Measurements from ENCODE around the gene CAPN6.

CAPN6 gene, protein sequence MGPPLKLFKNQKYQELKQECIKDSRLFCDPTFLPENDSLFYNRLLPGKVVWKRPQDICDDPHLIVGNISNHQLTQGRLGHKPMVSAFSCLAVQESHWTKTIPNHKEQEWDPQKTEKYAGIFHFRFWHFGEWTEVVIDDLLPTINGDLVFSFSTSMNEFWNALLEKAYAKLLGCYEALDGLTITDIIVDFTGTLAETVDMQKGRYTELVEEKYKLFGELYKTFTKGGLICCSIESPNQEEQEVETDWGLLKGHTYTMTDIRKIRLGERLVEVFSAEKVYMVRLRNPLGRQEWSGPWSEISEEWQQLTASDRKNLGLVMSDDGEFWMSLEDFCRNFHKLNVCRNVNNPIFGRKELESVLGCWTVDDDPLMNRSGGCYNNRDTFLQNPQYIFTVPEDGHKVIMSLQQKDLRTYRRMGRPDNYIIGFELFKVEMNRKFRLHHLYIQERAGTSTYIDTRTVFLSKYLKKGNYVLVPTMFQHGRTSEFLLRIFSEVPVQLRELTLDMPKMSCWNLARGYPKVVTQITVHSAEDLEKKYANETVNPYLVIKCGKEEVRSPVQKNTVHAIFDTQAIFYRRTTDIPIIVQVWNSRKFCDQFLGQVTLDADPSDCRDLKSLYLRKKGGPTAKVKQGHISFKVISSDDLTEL

DNA sequence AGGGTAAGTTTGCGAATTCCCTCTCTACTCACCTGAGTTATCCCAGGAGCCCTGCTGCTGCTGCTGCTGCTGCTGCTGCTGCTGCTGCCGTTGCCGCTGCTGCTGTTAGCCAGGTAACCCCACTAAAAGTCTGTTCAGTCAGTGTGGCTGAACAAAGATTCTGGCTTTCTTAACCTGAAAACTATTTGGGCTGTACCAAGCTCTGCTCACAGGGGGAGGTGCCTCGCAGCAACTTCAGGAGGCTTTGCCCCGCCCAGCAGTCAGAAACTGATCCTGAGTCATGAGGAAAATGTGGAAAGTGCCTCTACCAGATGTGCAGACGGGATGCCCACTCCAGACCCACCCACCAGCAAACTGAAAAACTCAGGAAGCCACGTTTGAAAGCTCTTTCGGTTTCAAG is at the start of gene CAPN6:
TSS of gene CAPN6 (minus strand) at position 145 of the 400 bp plus-strand sequence. CDS start 6,547 bp downstream, outside the sequence.
- in situ Hi-C loops (cut with MboI; ENCODE audit: low sequenced_read_pairs): no loop called here

DNA sequence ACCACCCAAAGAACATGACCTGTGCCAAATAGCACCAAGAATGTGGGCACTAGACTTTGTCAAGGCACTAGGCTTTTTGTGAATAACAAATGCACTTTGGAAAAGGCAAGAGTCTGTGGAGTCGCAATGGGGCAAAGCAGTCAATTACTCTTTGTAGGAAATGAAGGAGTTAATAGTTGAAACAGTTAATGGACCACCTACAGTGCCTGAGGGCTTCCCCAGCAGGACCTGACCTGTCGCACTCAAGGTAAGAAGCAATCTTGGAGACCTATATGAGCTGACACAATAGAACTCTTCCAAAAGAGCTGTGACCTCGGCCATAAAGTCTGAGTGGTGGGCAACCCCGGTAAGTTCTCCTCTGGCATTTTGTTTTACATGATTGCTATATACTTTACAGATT is 49.2 kb upstream of the CAPN6 start:
- in situ Hi-C loops (cut with MboI; ENCODE audit: low sequenced_read_pairs): no loop called here

DNA sequence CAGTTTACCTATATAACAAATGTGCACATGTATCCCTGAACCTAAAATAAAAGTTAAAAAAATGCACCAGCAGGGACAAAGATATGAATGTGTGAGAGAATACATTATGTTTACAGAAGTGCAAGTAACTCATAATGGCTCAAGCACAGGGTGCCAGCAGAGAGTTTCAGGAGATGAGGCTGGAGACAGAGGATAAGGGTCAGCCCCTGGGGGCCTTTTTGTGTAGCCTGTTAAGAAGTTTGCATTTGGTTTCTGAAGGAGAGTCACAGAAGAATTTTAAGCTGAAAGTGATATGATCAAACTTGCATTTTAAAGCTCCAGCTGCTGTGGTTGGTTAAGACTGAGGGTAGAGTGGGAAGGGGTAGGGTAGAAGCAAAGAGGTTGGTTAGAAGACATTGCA is 48.6 kb upstream of the CAPN6 start:
- in situ Hi-C loops (cut with MboI; ENCODE audit: low sequenced_read_pairs): no loop called here

DNA sequence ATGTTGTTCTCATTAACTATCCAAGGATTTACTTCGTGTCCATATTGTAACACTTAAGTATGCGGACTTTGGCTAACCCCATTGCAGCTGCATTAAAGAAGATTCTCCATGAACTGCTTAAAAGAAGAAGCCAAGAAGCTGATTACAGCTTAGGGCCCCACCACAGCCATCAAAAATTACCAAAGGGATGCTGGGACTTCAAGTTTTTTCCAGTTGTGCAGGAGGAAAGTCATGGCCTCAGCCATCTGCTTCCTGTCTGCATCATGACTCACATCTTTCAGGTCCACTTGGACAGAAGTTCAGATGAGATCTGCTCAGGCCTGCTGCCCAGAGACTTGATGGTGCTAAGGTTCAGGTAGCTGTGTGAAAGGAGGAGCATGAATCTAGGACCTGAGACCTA is 38.8 kb upstream of the CAPN6 start:
- in situ Hi-C loops (cut with MboI; ENCODE audit: low sequenced_read_pairs): no loop called here

DNA sequence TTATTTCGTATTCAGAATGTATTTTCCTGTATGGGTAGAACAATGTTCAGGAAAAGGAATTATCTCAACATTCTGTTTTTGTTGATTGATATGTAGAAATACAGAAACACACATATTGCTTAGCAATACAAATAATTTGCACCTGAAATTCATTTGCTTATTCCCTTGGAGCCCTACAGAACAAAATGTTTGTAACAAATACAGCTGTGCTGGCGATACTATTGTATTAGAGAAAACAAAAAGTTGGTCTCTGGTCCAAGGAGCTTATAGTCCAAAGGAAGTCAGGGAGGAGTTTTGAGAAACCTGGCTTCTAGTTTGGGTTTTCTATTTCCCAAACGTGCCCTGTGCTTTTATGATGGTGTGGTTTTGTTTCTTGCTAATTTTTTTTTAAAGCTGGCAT is 37.8 kb upstream of the CAPN6 start:
- in situ Hi-C loops (cut with MboI; ENCODE audit: low sequenced_read_pairs): no loop called here

DNA sequence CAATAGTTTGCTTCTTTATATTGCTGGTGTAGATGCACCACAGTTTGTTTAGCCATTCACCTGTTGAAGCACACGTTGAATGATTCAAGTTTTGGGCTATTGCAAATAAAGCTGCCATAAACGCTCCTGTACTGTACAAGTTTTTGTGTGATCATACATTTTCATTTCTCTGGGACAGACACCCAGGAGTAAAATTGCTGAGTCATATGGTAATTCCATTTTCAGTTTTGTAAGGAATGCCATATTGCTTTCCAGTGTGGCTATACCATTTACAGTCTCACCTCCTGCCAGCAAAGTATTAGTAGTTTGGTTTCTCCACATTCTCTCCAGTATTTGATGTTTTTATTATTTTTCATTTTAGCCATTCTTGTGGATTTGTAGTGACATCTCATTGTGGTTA is 32.0 kb upstream of the CAPN6 start:
- in situ Hi-C loops (cut with MboI; ENCODE audit: low sequenced_read_pairs): no loop called here

DNA sequence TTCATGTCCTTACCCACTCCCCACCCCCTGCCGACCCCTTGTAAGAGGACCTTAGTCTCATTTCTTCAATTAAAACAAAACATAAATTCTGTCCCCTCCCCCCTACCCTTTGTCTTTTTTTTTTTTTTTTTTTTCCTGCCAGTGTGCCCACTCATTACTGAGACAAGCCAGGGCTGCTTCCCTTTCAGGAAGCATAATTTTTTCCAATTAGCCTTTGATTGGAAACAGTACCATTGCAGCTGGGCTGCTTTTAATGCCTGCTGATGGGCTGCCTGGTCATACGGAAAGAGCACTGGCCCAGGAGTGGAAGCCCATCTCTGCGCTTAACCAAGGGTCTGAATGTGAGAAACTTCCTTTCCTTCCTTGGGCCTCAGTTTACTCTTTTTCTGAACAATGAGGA is 18.6 kb upstream of the CAPN6 start:
- in situ Hi-C loops (cut with MboI; ENCODE audit: low sequenced_read_pairs): no loop called here

DNA sequence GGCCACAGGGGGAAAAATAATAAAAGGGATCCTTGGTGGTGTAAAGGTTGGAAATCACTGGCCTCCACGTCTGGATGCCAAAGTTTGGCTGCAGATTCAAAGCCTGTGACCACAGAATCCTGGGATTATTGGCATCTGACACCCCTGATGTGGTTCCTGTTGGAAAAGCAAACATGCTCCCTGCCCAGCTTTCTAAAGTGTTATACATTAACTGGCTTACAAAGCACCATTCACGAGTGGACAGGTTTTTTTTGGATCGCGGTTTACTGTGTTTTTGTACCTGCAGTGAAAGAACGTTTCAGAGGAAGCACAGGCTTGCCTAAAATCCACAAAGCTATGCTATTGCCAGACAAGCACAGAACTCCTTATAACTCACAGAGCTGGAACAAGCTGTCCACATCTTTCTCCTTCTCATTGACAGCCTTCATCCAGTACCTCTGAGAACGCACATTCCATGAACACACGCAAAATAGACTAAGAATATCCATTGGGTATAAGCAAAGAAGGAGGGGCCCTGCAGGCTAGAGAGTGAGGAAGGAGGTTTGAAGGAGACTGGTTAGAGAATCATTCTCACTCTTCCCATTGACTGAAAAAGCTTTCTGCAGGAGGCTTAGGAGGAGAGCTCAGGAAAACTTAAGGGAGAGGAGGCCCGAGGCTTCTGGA is 14.5 kb upstream of the CAPN6 start:
- in situ Hi-C loops (cut with MboI; ENCODE audit: low sequenced_read_pairs): no loop called here

DNA sequence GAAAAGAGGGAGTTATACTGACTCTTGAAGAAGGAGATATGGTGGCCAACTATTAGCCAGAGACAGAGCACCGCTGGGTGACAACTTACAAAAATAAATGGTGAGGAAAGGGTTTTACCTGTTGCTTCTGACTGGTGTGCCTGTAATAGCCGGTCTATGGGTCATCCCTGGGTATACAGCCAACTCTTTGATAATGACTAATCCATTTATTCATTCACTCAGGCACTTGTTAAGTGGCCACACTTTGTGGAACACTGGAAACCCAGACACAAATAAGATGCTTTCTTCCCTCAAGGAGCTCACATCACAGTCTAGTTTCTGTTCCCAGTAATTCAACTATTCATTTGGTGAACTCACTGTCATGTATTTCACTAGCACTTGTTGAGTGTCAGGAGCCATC is 13.2 kb upstream of the CAPN6 start:
- in situ Hi-C loops (cut with MboI; ENCODE audit: low sequenced_read_pairs): no loop called here

DNA sequence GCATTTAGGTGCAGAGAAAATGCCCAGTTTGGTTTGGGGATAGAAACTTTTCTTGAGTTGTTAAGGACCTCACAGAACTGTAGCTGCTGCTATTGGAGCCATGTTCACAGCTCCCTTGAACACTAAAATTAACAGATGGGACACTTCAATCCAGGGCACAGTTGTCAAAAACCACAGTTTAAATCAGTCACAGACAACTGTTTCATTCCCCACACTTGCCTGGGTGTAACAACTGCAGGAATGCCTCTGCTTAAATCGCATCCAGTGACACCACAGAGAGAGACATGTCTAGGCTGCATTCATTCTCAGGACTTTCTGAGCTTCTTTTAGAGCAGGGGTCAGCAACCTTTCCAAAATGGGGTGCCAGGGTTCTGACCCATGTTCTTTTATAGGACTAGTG is 12.7 kb upstream of the CAPN6 start:
- in situ Hi-C loops (cut with MboI; ENCODE audit: low sequenced_read_pairs): no loop called here

DNA sequence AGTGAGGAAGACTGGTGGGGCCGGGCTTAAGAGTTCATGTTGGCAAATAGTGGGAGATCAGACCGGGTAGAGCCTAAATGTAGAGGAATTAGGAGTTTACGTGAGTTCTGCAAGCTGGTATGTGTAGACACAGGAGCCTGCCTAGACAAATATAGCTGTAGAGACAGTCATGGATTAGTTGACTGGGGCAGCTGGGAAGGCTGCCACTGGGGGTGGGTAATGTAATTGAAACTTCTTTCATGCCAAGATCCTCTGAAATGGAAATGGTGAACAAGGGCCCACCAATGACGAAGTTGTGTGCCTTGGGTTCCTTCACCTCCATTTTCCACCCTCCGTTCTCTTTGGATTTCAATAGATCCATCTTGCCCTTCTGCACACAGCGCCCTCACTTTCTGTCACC is 11.9 kb upstream of the CAPN6 start:
- in situ Hi-C loops (cut with MboI; ENCODE audit: low sequenced_read_pairs): no loop called here

DNA sequence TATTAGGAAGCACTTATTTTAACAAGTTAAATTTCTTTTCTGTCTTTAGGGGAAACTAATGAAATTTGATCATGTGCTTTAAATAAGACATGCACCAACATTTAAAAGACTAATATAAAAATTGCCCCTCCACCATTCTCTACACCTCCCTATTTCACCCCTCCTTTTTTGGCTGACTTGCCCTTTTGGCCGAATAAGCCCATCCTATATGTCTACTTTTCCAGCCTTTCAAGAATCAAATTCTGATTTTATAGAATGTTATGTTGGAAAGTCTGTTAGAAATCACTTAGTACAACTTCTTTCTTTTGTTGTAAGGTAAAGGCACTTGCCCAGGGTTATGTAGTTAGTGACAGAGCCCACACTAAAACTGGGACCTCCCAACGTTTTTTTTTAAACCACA is 1.8 kb downstream of the CAPN6 start:
- in situ Hi-C loops (cut with MboI; ENCODE audit: low sequenced_read_pairs): no loop called here

DNA sequence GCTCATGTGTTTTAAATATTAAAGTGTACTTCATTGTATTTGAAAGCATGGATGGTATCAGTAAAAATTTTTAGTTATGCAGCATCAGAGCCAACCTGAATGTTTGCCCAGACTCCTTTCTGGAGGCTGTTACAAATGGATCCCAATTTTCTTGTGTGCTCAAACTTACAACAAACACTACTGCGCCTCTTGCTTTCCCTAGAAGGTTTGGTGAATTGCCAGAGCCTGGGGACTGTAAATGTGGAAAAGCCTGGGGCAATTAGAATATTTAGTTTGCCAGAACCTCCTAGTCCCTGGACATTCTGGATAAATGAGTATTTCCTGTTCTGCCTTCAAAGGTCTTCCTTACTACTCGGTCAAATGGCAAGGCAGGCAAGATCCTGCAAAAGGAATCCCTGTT is 4.8 kb downstream of the CAPN6 start:
- in situ Hi-C loops (cut with MboI; ENCODE audit: low sequenced_read_pairs): no loop called here

DNA sequence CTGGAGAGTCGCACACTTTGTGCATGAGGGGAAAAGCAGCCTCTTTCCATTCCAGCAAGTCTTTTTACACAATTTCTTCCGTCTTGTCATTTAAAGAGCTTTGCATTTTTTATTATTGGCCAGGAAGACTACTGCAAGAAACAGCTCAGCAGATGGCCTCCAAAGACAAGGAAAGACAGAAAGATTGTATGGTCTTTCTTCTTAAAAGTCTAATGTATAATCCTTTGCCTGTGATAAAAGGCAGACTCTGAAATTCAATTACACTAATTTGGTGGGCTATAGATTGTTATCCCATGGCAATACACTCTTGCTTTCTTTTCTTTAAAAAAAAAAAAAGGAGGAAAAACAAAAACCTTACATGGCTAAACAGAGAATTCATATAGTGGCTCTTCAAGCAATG is 5.9 kb downstream of the CAPN6 start:
- in situ Hi-C loops (cut with MboI; ENCODE audit: low sequenced_read_pairs): no loop called here

DNA sequence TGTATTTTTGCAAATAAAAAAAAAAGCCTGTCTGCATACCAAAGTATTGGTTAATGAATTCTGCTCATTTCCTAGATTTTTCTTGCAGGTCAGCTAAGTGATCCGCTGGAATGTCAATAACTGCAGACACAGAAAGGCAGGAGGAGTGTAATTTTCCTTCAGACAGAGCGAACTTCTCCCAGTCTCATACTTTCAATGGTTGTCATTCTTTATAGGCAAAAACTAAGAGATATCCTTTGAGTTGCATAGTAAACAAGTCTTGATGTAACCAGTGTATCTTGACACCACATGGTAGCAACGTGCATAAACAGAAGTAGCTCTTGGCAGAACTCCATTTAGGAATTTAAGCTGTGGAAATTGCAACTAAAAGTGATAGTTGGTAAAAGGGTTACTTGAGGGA is 8.2 kb downstream of the CAPN6 start:
- in situ Hi-C loops (cut with MboI; ENCODE audit: low sequenced_read_pairs): no loop called here

DNA sequence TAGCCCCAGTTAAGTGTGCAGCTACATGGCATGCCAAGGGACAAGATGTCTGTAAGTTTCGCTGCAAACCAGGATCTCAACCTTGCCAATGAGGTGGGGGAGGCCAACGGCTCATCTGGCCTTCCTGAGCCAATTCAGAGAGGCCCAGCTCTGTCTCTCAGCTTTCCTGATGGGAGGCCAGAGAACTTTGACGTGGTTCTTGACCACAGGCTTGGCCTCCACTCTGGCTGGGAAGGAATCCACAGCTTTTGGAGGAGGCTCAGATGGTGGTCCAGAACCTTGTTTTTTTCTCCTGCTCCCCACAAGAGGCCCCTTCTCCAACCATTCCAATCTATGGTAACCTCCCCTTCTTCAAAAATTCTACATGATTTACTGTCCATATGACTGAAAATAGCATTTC is 9.8 kb downstream of the CAPN6 start:
- in situ Hi-C loops (cut with MboI; ENCODE audit: low sequenced_read_pairs): no loop called here

DNA sequence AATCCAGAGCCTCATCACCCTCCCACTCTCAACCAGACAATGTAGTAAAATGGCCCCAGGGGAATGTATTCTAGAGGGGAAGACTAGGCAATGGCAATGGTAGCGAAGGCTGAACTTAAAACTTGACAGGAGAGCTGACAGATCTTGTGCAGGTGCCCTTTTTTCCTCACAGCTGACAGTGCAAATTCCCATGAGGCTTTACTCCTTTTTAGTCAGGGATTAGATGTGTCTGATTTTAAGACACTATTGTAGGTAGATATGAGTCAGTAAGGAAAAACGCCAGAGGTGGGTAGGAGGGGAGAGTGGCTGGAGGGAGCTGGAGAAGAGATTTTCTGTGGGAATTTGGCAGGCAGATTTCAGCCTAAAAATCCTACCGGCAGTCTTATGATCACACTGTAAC is 10.7 kb downstream of the CAPN6 start:
- in situ Hi-C loops (cut with MboI; ENCODE audit: low sequenced_read_pairs): no loop called here

DNA sequence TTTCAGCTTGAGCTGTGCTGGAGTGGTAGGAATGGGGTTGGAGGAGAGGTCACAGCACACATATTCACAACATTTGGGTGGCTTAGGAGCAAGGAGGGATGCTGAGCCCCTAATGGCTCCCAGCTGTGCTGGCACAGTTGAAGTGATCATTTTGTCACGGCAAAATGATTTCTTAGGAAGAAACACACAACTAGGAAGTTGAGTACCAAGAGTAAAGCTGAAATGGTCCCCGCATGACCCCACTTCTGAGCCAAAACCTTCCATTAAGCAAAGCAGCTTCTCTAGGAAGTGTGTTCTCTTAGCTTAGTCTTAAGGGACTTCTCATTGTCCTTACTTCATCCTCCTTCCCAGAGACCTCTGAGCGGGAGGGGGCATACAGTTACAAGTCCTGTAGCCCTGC is 12.6 kb downstream of the CAPN6 start:
- in situ Hi-C loops (cut with MboI; ENCODE audit: low sequenced_read_pairs): no loop called here

DNA sequence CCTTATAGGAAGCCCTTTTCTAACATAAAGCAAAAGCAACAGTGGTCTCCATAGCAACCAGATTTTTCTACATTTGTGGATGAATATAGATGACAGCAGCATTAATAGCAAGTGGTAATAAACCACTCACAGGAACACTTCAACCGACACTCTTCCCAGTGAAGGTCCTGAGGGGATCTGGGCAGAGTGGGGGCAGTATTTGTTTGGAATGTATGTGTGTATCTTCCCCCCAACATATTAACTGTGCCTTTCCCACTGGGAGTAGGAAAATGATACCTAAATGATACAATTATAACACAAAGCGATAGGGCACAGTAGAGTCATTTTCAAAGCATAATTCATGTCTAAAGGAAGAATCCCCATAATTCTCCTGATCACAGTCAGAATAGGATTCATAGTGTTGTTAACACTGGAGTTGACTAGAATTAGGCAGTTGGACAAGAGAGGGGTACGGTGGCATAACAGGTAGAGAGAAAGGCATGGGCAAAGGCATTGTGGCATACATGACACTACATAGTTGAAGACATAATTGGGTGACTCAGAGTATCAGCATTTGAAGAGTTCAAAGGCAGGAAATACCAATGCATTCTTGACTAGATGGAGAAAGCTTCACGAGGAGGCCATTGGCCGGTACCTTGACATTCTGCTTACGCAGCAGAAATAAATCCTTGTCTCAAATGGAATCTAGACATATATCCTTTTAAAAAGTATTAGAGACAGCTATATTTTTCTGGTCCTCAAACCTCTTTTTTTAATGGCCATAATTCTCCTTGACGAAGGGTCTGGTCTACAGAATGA is 15.2 kb downstream of the CAPN6 start:
- in situ Hi-C loops (cut with MboI; ENCODE audit: low sequenced_read_pairs): no loop called here

DNA sequence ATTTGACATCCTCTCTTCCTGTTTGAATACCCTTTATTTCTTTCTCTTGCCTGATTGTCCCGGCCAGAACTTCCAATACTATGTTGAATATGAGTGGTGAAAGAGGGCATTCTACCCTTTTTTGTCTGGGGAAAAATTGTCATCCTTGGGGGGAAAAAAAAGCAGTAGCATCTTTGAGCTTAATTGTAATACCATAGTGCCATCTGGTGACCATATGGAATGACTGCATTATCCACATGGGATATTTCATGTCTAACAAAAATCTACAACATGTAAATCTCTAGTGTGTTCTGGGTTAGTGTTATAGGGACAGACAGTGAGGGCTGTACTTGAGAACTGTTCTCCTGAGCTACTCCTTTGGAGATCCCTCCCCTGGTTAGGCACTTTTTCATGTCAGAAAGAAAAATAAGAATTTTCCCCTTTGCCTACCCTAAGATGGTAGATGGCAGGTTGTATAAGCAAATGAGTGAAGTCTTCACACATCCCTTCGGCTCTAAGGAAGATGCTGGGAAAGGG is 26.0 kb downstream of the CAPN6 start:
- in situ Hi-C loops (cut with MboI; ENCODE audit: low sequenced_read_pairs): no loop called here

DNA sequence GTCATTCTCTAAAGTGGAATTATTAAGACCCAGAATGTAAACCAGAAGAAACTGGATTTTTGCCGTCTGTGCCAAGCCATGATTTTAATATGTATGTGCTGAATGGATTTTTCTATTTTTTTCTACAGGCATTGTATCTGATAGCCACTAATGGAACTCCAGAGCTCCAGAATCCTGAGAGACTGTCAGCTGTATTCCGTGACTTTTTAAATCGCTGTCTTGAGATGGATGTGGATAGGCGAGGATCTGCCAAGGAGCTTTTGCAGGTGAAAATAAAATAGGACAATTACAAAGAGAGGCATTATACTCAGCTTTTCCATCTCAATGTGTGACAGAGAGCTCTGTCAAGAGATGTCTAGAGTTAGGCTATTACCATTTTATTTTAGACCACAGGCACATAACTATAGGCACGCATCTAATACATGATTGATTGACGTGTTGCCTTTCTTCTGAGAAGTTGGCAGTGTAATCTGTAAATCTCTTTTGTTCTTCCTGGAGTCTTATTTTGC is 53.9 kb downstream of the CAPN6 start:
- in situ Hi-C loops (cut with MboI; ENCODE audit: low sequenced_read_pairs): no loop called here

Measured in HL-60/S4 treated with retinoic acid at 250 ng/mL for 4 days and 3 days (cell line).